HG03039 (cell line): Measurements from ENCODE around the gene H2BK1.

Experiments
- ATAC-seq: cut with Tn5 transposase; IDR thresholded peaks from one replicate; pipeline ENCODE4 v1.9.1; 2021; ENCODE audit warnings: mild to moderate bottlenecking, moderate library complexity; ENCODE audit not compliant: unreplicated experiment

H2BK1 gene

DNA sequence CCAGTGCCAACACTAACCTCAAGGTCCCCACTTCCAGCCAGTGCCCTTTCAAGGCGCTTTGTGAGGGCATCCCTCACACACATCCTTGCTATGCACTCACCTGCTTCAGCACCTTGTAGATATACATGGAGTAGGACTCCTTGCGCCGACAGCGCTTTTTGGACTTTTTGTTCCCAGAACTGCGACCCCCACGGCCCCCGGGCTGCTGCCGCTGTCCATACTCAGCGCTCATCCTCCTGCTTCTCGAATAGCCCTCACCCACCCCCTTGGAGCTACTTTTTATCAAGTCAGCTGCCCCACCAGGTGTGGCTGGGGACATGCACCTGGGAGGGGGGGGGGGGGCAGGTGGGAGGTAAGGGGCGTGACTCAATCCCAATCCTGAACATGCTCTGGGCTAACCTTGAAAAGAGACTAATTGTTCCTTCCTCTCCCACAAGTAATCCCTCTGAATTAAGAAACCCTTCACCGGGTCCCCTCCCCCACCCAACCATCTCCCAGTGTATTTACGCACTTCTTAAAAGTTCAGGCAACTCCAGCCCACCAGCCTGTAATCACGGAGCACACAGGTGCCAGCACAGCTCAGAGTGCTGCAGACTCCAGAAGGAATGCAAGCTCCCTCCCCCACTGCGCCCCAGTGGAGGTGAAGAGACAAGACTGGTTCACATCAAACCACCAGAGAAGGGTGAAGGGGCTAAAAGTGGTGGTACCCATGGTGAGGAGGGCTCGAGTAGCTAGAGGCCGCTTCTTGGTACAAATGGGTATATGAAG, at the start of gene H2BK1:
H2BK1 (minus strand) TSS at position 402 of the 768 bp plus-strand sequence; CDS start at position 232, 170 bp downstream.
- ATAC-seq: no peak

DNA sequence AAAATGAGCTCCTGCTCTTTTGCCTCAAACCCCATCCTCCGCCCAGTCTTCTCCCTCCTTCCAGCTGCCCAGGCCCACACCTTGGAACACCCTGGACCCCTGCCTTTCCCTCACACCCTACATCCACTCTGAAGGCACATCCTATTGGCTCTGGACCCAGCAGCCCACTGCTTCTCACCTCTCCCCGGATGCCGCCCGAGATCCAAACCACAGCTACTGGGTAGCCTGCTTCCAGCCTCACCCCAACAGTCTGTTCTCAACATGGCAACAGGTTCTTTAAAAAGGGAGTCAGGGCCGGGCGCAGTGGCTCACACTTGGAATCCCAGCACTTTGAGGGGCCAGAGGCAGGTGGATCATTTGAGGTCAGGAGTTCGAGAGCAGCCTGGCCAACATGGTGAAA, 47.7 kb upstream of the H2BK1 start:
- ATAC-seq: no peak

DNA sequence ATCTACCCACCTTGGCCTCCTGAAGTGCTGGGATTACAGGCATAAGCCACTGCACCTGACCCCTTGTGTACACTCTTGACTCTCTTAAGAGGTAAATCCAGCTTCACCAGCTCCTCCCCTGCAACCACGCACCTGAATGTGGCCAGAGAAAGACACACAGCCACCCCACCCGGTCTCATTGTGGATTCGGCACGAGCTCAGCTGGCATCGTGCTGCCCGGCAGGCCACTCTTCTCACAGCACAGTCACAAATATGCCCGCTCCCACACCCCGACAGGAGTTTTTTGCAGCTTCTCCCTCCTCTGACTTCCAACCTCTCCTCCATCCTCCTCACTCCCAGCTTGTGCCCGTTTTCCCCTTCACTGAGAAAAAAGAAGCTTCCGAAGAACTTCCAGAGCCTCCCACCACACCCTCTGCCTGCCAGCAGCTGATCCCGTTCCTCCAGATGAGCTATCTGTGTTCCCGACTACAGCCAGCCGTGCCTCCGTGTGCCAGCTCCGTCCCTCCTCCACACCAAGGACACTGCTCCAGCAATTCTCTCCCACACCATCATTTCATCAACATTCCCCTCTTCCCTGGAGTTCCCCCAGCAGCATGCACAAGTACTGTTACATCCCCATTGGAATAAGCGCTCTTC, 46.2 kb upstream of the H2BK1 start:
- no peak for ATAC-seq

DNA sequence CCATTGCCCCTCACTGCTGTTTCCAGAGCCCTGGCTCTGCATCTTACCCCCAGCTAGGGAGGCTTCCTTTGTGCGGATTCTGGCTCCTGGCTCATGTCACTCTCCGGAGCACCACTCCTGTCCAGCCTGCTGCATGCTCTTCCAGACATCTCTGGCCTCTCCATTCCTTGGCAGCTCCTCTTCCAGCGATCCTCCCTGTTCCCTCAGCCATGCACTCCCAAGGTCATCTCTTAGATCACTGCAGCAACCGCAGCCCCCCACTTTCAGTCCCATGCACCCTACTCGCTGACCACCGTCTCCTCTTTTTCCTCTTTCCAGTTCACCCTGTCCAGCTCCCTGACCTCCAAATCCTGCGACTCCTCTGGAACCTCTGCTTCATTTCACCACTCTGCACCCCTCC, 45.1 kb upstream of the H2BK1 start:
- ATAC-seq: no peak

DNA sequence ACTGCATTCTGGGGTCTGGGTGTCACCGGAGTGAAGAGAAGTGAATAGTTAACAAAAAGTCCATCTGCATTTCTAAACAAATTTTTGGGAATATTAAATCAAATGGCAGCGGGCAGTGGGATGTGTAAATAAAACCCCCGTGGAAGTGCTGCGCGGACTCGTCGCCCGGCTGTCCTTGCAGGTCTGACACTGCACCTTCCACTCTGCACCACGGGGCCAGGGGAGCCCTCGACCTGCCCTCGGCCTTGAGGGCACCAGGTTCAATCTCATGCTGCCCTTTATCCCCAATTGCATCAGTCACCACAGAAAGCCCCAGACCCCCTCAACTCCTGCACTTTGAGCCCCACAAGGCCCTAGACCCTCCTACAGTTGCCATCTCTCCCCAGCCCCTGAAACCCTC, 44.6 kb upstream of the H2BK1 start:
- ATAC-seq: no peak

DNA sequence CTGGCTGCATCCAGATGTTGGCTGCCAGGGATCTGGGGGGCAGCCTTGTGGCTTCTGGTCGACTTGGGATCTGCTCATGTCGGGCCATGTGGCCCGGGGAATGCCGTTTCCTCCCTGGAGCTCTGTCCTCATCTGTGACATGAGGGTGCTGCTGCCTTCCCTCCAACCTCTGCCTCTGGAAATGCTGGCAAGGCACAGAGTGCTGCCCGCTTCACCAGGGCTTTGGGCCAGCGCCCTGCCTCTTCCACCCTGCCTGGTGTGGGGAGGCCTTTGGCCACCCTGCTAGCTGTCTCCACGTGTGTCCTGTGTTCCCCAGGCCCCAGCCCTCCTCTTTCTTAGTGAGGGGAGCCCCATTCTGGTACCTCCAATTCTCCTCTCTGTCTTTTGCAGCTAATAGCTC, 44.0 kb upstream of the H2BK1 start:
- ATAC-seq: no peak

DNA sequence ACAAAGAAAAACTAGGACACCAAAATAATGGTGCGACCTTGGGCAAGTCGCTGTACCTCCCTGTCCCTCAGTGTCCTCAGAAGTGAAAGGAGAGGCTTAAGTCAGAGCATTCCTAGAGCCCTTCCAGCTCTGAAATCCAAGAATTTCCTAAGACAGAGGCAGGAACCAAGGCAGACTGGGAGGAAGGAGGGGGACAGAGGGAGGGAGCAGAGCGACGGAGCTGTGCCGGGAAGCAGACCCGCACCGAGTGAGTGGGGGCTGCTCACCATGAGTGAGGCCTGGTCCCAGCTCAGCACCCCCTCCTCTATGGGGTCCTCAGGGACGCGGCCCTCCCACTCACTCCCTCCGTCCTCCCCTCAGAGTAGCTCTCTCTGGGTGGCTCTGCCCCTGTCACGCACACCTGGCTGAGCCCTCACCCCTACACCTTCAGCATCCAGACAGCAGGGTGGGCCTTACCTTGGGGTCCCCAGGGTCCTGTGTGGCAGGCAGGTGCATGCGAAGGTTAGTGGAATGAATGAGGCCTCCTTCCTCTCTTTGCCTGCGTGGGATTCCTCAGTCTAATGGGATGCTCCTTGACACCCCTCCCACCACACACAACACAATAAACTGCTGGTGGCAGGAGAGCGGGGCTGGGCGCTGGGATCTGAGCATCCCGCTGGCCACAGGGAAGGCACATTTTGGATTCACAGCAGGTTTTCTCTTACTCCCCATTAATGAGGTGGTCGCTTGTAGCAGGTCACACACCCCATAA, 42.8 kb upstream of the H2BK1 start:
- no peak for ATAC-seq

DNA sequence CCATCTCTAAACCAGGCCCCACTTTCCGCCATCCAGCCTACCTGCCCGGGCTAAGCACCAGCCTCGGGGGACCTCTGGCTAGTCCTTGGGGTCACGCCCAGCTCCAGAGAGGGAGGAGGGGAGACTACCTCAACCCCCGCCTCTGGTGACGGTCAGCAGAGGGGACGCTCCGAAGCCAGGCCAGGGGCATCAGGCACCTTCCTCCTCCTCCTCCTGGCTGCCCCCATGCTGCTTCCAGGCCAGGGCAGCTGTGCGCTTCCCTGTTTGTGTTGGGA, 42.2 kb upstream of the H2BK1 start:
- ATAC-seq: no peak

DNA sequence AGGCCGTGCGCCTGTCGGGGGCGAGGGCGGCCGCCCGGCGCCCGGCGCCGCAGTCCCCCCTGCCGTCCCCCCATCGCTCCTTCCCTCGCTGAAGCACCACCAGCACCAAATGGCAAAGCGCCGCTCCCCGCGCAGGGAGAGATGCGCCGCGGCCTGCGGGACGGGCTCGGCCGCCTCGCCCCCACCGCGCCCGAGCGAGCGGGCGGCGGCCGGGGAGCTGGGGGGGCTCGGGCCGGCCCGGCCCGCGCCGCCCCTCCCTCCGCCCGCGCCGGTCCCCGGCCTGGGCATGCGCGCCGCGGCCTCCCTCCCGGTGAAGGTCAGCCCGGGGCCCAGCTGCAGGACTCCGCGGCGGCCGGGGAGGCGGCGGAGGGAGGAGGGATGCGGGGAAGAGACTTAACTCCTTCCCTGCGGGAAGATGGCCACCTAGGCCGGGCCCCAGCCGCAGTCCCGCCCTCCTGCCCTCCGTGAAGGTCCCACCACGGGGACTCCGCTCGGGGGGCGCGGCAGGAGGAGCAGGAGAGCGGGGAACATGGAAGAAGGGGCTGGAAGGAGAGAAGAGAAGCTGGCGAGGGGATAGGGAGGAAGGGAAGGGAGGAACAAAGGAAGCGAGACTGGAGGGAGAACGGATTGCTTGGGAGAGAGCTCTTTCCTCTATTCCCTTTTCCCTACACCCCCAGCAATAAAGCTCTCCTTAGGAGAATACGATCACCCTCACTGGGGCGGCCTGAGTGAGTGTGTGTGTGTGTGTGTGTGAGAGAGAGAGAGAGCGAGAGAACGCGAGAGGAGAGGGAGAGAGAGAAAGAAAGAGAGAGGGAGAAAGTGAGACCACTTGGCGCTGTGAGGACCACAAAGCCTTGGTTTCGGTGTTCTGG, 41.6 kb upstream of the H2BK1 start:
- no peak for ATAC-seq

DNA sequence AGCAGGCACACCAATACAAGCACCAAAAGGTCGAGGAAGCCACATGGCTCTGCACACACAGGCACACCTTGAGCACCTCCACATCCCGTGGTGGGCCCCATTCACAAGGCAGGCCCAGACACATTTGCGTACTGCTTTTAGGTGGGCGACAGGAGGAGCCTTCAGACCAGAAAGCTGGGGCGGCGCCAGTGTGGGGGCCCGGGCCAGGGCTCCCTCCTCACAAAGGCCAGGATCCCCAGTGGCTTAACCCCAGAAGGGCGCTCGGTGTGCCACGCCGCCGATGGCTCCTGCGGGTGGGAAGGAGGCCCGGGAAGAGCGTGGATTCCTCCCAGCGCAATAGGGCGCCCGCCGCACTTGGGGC, 41.0 kb upstream of the H2BK1 start:
- no peak for ATAC-seq

DNA sequence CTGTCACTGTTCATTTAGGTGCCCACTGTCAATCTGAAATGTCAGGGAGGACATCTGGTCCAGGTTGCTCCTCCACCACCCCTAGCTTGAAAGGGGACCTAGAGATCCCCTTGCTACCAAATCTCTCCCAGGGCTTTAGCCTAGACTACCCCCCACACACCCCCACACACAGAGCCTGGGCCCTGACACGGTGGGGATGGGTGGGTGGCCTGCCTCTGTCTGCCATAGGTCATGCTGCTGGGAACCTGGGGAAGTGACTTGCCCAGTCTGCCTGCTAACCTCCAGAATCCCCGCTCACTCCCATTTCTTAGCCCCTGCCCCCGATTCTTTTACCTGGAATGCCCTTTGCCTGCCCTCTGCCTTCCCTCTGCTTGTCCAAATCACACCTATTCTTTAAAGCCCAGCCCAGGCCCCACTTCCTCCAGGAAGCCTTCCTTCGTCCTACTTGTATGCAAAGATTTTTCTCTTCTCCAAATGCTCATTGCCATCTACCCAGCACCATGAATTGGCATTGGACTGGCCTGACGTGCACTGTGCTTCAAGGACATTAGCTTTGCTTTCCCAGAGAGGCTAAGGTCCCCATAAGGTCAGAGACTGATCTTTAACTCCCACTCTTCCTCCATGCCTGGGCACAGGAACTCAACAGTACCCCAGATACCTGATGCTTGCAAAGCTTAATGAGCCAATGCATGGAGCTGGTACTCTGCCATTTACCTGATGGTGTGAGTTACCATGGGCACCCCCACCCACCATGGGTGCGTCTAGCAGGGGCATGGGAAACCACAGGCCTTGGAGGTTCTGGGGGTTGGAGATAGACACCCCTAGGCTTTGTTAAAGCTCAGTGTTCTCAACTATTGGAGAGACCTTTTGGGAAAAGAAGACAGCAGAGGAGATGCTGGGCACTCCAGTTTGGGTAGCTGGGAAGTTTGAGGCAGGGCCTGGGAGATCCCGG, 40.2 kb upstream of the H2BK1 start:
- no peak for ATAC-seq

DNA sequence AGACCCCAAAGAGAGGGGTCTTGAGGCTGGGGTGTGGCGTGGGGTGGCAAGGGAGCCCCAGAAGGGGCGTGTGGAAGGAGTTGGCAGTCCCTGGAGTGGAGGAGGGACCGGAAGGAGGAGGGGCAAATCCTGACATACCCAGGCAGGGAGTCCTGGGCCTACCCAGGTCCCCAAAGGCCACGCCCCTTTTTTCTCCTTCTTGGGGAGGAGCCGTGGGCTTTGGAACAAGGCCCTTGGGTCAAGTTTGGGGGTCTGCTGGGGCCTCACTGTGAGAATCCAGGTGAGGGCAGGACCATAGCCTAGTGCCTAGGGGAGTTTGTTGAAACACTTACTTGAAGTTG, 39.4 kb upstream of the H2BK1 start:
- ATAC-seq: no peak

DNA sequence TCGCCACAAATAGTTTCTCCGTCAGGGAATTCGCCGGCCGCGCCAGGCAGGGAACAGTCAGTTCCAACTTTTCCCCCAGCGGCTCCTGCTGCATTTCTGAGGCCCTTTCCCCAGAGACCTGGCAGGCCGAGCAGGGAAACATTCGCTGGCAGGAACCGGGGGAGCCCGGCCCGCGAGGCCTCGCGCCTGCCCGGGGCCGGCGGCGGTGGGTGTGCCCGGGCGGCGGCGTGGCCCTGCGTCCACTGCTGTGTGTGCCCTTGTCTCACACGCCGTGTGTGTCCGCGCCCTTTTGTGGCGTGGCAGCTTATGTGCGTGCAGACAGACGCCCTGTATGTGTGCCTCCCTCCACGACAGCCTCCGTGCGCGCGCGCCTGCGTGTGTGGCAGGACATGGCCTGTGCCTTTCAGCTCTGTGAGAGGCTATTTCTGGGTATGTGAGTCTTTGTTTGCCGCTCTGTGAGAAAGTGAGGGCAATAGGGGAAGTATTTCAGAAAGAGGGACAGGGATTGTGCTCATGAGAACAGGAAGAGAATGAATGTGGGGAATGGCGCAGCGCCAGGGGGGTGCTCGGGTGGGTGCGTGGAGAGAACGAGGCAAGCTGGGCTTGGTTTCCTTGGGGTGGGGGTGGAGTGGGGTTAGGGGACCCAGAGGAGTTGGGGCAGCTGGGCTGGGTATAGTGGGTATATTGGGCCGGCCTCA, 38.9 kb upstream of the H2BK1 start:
- ATAC-seq: no peak

DNA sequence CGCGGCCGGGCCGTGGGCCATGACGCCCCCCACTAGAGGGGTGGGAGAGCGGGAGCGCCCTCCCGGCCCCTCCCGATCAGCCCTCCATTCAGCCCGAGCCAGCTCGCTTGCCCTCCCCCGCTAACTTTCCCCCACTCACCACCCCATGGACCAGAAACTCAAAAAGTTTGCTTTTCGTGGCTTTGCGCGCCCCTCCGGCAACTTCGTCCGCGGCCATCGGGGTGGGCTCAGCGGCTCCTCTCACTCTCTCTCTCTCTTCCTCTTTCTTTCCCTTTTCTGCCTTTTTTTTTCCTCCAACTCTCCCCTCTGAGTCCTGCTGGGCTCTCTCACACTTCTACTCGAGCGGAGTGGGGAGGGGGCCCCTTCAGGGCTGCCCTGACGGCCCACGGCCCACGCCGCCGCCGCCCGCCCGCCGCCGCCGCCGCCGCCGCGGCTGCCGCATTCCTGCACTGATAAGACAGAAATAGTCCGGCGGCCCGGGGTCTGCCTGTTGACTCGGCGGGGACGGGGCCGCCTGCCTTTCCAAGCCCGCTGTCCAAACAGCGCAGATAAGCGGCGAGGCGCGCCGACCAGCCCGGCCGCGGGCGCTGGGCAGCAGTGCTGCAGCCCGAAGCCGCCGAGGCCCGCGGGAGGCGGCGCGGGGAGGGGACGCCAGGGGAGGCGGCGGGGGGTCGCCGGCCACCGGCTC, 38.2 kb upstream of the H2BK1 start, which contains the start of gene SMARCD3:
SMARCD3 (minus strand) TSS at position 349 of the 688 bp plus-strand sequence; CDS start at position 217, 132 bp downstream.
- no peak for ATAC-seq

DNA sequence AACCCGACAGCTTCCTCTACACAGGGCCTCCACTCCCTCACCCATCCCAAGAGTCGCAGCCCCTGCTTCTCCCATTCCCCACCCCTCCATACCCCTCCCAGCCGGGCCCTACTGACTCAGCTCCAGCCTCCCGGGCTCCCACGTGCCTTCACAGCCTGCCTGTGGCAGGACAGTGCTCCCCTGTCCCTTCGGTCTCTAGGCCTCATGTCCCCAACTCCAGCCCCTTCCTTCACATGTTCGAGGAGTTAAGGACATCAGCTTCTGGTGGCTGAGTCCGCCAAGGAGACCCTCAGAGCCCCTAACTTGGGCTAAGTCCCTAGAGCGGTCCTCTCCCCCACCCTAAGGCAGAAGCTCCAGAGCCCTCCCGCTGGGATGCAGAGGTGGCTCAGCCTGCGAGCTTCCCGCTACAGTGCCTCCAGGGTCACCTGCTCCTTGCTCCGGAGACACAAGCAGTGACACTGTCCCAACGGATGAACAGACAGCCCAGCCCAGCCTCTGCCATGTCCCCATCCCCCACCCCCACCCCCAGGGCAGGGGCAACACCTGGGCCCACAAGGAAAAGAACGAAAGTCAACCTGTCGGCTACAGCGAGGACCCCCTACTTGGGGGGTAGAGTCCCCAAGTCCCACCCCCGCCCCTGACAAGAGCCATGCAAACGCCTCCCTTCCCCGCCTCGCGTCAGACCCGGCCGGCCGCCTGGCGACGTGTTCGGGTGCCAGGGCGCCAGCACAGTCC, 37.5 kb upstream of the H2BK1 start:
- no peak for ATAC-seq

DNA sequence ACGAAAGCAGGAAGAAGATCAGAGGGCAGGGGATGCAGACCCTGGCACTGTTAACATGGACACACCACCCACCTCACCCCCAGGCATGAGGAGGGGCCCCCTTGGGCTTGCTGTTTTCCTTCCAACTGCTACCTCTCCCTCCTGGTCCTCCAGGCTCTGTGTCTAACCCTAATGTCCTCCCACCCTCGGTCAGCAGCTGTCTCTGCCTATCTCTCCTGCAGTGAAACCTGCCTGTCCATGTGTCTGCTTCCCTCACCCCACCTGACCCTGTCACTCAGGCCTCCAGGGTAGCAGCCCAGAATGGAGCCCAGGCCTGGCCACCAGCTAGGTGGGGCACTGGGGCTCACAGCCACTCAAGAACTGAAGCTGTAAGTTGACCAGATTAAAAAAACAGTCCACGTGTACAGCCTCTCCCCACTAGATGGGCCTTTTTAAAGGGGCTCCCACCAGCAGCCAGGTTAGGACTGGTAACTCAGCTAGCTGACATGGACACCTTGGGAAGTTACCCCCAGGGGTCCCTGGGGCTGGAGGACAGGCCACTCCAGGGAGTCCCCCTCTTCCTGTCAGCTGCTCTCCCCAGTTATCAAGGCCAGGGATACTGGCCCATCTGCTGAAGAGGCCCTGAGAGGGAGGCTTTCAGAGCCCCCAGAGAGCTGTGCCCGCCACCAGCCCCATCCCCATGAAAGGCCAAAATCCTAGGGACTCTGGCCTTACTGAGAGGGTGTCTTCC, 36.7 kb upstream of the H2BK1 start:
- no peak for ATAC-seq

DNA sequence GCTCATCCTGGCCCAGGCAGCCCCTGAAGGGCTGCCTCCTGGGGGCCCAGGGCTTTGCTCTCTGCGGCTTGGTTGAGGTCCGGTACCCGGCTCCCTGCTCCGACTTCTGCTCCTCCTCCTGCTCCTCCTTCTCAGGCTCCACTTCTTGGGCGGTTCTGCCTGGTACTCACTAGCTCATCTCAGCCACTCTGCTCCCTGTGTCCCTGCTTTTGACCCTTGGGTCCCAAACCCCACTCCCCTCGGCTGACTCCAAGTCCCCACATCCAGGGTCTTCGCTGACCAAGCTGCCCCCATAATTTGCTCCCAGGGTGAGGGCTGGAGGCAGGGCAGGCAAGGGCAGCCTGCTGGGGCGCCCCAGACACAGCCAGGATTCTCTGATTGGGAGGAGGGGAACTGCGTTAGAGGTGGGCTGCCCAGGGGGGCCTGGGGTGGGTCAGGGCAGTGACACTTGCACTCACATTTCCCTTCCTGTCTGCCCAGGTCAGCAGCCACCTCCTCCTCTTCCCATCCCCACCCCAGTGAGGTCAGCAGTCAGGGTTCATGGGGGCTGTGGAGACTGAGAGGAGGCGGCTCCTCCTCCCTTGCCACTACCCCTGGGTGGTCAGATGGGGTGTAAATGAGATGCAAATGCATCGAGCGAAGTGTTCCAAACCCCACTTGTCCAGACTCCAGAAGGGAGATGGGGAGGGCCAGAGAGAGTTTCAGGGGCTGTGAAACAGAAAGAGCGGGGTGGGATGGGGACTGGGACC, 36.0 kb upstream of the H2BK1 start:
- ATAC-seq: no peak
